Lower leg skin (tissue), 4 donors: ENCODE measurements around the gene ZNF774. TPM values are rescaled to one million over a fixed set of nuclear protein-coding genes. Genes with fewer than 3 reads are reported as not detected.

Experiments
- DNase-seq, 2 donors: peaks; one replicate each; pipeline ENCODE4 v3.0.0-alpha.2; 2019; ENCODE audit warnings: low spot score in 2 of 2
- H3K4me3 ChIP-seq: fragments of 200-600 bp; sonication (generic); 2 replicates; pipeline ENCODE4 v1.5.1; 2017; ENCODE audit warnings: mild to moderate bottlenecking, low read depth; ENCODE audit not compliant: poor library complexity, severe bottlenecking
- CTCF ChIP-seq, 3 donors: fragments of 450-650 bp; IDR thresholded peaks; one replicate each; pipeline ENCODE4 v1.5.1; 2016; ENCODE audit warnings: antibody characterized with exemption in 3 of 3, mild to moderate bottlenecking in 3 of 3, moderate library complexity in 2 of 3
- POLR2A ChIP-seq, 2 donors: fragments of 450-650 bp; IDR thresholded peaks; one replicate each; pipeline ENCODE4 v1.6.1; 2016 to 2017; ENCODE audit warnings: antibody characterized with exemption in 2 of 2, mild to moderate bottlenecking in 1 of 2, moderate library complexity in 1 of 2
- WGBS, 2 donors: methylation state at CpG; one replicate each; pipeline ENCODE4 v1.1.5; 2018; 5-methylcytosine and 5-hydroxymethylcytosine counted together
- intact Hi-C: fragments of 100-400 bp; cut with DNase I; formaldehyde crosslinking; loops from one replicate; pipeline ENCODE4 v1.15.0; 2023; ENCODE audit warnings: low total_unique reads
- total RNA-seq, 4 donors: library from RNA; depleted of rRNA; stranded (reverse); fragments of >200 nt; gene quantifications; one replicate each; pipeline ENCODE4 v1.1.0, GENCODE V29; 2016

Gene ZNF774
- total RNA-seq, 4 donors from 2014 or later, result 1.4 to 3.4 (median 2.4) TPM

DNA sequence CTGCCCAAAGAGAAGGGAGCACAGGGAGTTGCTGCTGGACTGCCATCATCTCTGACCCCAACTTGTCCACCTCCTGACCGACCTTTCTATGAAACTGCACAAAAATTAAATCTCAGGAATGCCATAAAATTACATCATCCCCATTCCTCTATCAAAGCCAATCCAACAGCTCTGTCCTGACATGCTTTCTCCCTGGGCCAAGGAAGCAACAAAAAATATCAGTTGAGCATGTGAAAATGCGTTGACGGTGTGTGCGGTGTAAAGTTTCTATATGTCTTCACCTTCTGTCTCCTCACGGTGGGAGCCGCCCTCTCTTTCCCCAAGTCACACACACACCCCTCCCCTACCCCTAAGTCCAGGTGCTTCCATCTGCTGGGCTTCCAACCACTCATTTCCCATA is 3.6 kb upstream of the ZNF774 start:
- TF ChIP-seq POLR2A (IDR thresholded peaks at IDR 0.05), result no peak
- no peak for TF ChIP-seq CTCF (IDR thresholded peaks at IDR 0.05)
- 48 to 54% methylated on average over 6 of the region's 6 CpGs for WGBS, 2 donors
- no peak for DNase-seq
- no peak overlapping the region for H3K4me3 ChIP-seq
- intact Hi-C loops, result no loop called here

- TF ChIP-seq CTCF (IDR thresholded peaks at IDR 0.05) (no peak), POLR2A (IDR thresholded peaks at IDR 0.05) (no peak)
- intact Hi-C loops, result no loop called here
- WGBS, 2 donors, result 94 to 95% methylated on average over 21 of the region's 21 CpGs
- no peak overlapping the region for H3K4me3 ChIP-seq
- DNase-seq, result no peak
Measured at GRCh38 chr15:90349072-90349471, 3.0 kb upstream of the ZNF774 start.

DNA sequence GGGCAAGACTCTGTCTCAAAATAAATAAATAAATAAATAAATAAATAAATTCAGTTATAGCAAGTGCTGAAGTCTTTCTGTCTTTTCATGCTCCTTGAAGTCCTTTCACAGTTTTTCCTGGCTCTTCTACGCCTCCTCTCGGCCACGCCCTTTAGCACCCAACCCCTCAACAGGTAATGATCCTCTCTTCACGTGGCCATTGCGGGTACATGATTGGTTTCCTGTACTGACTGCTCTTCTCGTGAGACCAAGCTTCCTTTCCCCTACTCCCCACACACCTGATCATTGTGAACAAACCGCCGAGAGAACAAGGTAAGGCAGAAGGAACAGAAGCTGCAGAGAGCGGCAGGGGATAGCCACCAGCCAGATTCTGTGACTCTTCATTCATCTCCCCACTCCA is 2.3 kb upstream of the ZNF774 start:
- intact Hi-C loops, result no loop called here
- 91 to 94% methylated on average over 9 of the region's 9 CpGs for WGBS, 2 donors
- no peak for TF ChIP-seq POLR2A (IDR thresholded peaks at IDR 0.05)
- no peak for TF ChIP-seq CTCF (IDR thresholded peaks at IDR 0.05)

GRCh38 chr15:90351479-90352106 is 491 bp upstream of the ZNF774 start:
- no peak overlapping the region for H3K4me3 ChIP-seq
- no peak for TF ChIP-seq POLR2A (IDR thresholded peaks at IDR 0.05)
- no peak for TF ChIP-seq CTCF (IDR thresholded peaks at IDR 0.05)
- 31 to 34% methylated on average over 23 to 25 of the region's 25 CpGs for WGBS, 2 donors
- no peak for DNase-seq
- intact Hi-C loops, result no loop called here

More for the DNA sequence above, 2.3 kb upstream of the ZNF774 start:
- H3K4me3 ChIP-seq, result no peak overlapping the region
- no peak for DNase-seq

GRCh38 chr15:90354986-90355385 is 2.9 kb downstream of the ZNF774 start:
- TF ChIP-seq CTCF (IDR thresholded peaks at IDR 0.05), result no peak
- no peak for DNase-seq
- WGBS, 2 donors, result 90% methylated on average over 2 of the region's 2 CpGs
- intact Hi-C loops, result no loop called here
- no peak overlapping the region for H3K4me3 ChIP-seq
